ENCODE results near the gene AGXT2. TPM values are rescaled to one million over a fixed set of nuclear protein-coding genes. Genes with fewer than 3 reads are reported as not detected.

The AGXT2 gene
- total RNA-seq, 1 donor from 2014 or later: not detected

GRCh38 chr5:35010676-35011075, 37.1 kb downstream of the AGXT2 start:
- Mint-ChIP-seq H3K4me1 (ENCODE audit: low read depth) (no peaks in the 10 kb centered on the region), H3K9me3 (ENCODE audit: low read depth) (peaks cover 3% of the 10 kb centered on the region), H3K27me3 (ENCODE audit: low read depth) (peaks cover 25% of the 10 kb centered on the region), H3K4me3 (ENCODE audit: unreplicated experiment) (no peak overlapping the region), H3K36me3 (ENCODE audit: low read depth) (peaks cover 2% of the 10 kb centered on the region), H3K27ac (ENCODE audit: unreplicated experiment) (no peak overlapping the region)
- DNase-seq (ENCODE audit: low spot score): no peak
- TF ChIP-seq, protein P1, sequence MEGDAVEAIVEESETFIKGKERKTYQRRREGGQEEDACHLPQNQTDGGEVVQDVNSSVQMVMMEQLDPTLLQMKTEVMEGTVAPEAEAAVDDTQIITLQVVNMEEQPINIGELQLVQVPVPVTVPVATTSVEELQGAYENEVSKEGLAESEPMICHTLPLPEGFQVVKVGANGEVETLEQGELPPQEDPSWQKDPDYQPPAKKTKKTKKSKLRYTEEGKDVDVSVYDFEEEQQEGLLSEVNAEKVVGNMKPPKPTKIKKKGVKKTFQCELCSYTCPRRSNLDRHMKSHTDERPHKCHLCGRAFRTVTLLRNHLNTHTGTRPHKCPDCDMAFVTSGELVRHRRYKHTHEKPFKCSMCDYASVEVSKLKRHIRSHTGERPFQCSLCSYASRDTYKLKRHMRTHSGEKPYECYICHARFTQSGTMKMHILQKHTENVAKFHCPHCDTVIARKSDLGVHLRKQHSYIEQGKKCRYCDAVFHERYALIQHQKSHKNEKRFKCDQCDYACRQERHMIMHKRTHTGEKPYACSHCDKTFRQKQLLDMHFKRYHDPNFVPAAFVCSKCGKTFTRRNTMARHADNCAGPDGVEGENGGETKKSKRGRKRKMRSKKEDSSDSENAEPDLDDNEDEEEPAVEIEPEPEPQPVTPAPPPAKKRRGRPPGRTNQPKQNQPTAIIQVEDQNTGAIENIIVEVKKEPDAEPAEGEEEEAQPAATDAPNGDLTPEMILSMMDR (IDR thresholded peaks at IDR 0.05): no peak

DNA sequence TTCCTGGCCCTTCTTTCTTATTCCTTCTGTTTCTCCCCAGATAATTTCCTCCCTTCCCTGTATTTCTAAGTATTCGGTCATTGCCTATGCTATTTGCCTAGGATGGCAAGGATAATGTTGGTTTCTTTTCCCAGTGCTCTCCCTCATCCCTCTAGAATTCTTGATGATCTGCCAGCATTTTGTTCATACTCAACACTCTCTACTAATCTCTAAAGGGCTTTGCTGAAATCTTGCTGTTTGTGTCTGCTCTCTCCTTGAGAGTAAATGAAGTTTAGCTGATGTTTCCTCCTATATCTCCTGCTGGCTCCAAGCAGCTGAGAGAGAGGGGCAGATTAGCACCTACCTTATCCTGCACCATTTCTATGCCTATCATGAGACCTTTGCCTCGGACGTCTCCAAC, 38.1 kb downstream of the AGXT2 start:
- no peaks in the 10 kb centered on the region for H3K4me1 Mint-ChIP-seq (ENCODE audit: low read depth)
- DNase-seq (ENCODE audit: low spot score): no peak
- peaks cover 2% of the 10 kb centered on the region for H3K36me3 Mint-ChIP-seq (ENCODE audit: low read depth)
- no peak overlapping the region for H3K27ac Mint-ChIP-seq (ENCODE audit: unreplicated experiment)
- peaks cover 3% of the 10 kb centered on the region for H3K9me3 Mint-ChIP-seq (ENCODE audit: low read depth)
- no peak overlapping the region for H3K4me3 Mint-ChIP-seq (ENCODE audit: unreplicated experiment)
- peaks cover 26% of the 10 kb centered on the region for H3K27me3 Mint-ChIP-seq (ENCODE audit: low read depth)
- TF ChIP-seq, protein P1 (IDR thresholded peaks at IDR 0.05): no peak

DNA sequence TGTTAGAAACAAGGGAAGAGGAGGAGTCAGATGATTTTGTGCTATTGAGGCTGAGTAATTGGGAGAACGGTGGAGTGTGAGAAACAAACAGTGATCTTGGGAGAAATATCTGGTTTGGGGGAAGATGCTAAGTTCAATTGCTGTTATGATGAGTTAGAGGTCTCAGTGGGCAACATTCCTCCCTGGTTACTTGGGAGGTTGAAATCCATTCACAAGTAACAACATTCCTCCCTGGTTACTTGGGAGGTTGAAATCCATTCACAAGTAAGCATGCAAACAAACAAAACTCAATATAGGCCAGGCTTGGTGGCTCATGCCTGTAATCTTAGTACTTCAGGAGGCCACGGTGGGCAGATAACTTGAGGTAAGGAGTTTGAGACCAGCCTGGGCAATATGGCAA, 38.7 kb downstream of the AGXT2 start:
- no peaks in the 10 kb centered on the region for H3K4me1 Mint-ChIP-seq (ENCODE audit: low read depth)
- TF ChIP-seq, protein P1 (IDR thresholded peaks at IDR 0.05): no peak
- peaks cover 29% of the 10 kb centered on the region for H3K27me3 Mint-ChIP-seq (ENCODE audit: low read depth)
- no peak overlapping the region for H3K27ac Mint-ChIP-seq (ENCODE audit: unreplicated experiment)
- no peak overlapping the region for H3K4me3 Mint-ChIP-seq (ENCODE audit: unreplicated experiment)
- H3K9me3 Mint-ChIP-seq (ENCODE audit: low read depth): peaks cover 3% of the 10 kb centered on the region
- H3K36me3 Mint-ChIP-seq (ENCODE audit: low read depth): peaks cover 2% of the 10 kb centered on the region
- DNase-seq (ENCODE audit: low spot score): no peak

- Mint-ChIP-seq H3K36me3 (ENCODE audit: low read depth) (peaks cover 2% of the 10 kb centered on the region), H3K27ac (ENCODE audit: unreplicated experiment) (no peak overlapping the region), H3K27me3 (ENCODE audit: low read depth) (peaks cover 57% of the 10 kb centered on the region), H3K9me3 (ENCODE audit: low read depth) (peaks cover 3% of the 10 kb centered on the region), H3K4me3 (ENCODE audit: unreplicated experiment) (no peak overlapping the region), H3K4me1 (ENCODE audit: low read depth) (no peaks in the 10 kb centered on the region)
- DNase-seq (ENCODE audit: low spot score): no peak
- TF ChIP-seq, protein P1 (IDR thresholded peaks at IDR 0.05): no peak
Observed at GRCh38 chr5:35004771-35005170, 43.0 kb downstream of the AGXT2 start.

DNA sequence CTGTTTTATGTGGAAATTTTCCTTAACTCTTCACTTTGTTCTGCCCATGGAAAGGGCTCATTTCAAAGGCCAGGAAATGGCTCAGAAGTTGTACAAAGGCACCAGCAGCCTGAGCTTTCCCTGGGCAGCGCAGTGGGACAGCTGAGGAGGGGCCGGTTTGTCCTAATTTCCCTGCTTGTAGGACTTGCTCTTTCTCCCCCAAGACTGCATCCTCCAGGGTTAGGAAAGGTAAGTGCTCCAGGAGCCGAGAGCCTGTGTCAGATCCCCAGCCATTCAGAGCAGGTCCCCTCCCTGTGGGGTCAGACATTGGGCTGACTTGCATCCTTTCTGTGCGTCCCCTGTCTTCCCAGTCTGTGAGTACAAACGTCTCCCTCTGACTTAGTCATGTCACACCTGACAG, 43.5 kb downstream of the AGXT2 start:
- TF ChIP-seq, protein P1 (IDR thresholded peaks at IDR 0.05): no peak
- no peak overlapping the region for H3K4me3 Mint-ChIP-seq (ENCODE audit: unreplicated experiment)
- H3K36me3 Mint-ChIP-seq (ENCODE audit: low read depth): peaks cover 2% of the 10 kb centered on the region
- DNase-seq (ENCODE audit: low spot score): no peak
- peaks cover 61% of the 10 kb centered on the region for H3K27me3 Mint-ChIP-seq (ENCODE audit: low read depth)
- H3K9me3 Mint-ChIP-seq (ENCODE audit: low read depth): peaks cover 3% of the 10 kb centered on the region
- H3K4me1 Mint-ChIP-seq (ENCODE audit: low read depth): no peaks in the 10 kb centered on the region
- H3K27ac Mint-ChIP-seq (ENCODE audit: unreplicated experiment): no peak overlapping the region

Data from chondrocyte (in vitro differentiated cells).